GM19328 (cell line): ENCODE results near the gene RFX8.
"Not testable (repeated sequence)": the region's sequence is repeated elsewhere in the genome, so short reads cannot be mapped to it uniquely, and the experiment has no call there.

Source experiments
- ATAC-seq: cut with Tn5 transposase; IDR thresholded peaks from one replicate; pipeline ENCODE4 v1.9.1; 2021; ENCODE audit warnings: mild to moderate bottlenecking, moderate library complexity; ENCODE audit not compliant: unreplicated experiment

Gene RFX8

DNA sequence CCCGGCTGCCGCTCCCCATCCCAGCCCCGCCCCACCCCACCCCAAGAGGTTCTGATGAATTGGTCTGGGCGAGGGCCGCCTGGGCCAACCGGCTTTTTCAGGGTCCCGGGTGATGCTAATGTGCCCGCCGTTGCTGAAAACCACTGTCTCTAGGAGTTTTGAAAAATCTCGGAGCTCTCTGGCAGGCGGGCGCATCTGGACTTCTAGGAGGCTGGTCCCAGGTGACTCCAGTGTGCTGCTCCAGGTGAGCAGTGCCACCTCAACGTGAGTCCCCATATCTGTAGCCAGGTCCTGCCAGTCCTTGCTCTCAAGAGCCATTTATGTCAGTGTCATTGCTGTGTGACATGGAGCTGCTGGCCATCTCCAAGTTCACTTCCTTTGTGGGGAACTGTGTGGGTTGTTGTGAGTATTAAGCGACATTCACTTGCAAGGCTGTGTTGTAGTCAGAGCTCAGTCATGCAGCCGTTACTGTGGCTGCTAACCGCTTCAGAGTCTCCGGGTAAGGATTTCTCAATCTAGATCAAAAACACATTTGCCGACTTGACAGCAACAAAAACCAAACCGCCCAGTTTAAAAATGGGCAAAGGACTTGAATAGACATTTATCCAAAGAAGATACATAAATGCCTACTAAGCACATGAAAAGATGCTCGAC is at the start of gene RFX8:
Gene RFX8, minus strand, starts transcription at position 382 of the 654 bp plus-strand sequence. CDS start 8,264 bp downstream, outside the sequence.
- ATAC-seq: no peak

DNA sequence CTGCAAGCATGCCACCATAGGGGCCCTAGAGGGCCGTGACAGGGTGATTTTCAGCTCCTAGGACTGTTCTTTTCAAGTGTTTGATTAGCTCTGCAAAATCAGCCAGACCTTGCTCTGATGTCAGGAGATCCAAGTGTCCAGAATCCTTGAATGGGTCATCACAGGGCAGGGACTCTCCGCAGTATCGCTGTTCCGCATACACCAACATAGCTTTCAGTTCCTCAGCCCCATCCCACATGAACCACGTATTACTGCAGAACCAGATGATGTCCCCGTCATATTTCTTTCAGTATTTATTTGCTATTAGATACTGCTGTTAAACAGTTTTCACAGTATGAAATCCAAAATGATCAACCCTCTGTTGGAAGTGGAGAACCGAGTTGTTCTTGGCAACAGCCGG is 46.6 kb upstream of the RFX8 start:
- ATAC-seq: no peak

- no peak for ATAC-seq
Observed at GRCh38 chr2:101520246-101520645, 45.3 kb upstream of the RFX8 start.

- no peak for ATAC-seq
Observed at GRCh38 chr2:101518578-101519492, 43.9 kb upstream of the RFX8 start.

DNA sequence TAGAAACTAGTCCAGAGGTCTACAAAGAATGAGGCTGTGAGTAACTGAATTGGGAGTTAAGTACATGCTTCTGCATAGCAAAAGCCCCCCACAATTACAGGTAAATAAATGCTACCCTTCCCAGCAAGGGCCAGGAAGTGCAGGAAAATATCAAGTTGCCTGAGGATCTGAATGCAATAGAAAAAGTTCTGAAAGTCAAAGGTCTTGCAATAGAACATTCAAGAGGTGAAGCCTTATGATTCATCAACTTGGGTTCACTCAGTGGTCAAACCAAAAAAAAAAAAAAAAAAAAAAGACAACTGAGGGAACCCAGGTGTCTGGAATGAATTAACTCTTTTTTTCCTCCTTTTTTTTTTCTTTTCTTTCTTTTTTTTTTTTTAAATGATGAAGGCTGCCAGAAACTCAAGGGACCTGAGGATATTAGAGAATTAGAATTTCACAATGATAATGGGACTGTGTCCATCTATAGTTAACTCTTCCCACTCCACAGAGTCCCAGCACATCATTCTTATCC is 42.9 kb upstream of the RFX8 start:
- no peak for ATAC-seq

- ATAC-seq: no peak
Observed at GRCh38 chr2:101516823-101517690, 42.1 kb upstream of the RFX8 start.

- ATAC-seq: no peak
Observed at GRCh38 chr2:101516349-101516748, 41.4 kb upstream of the RFX8 start.

- ATAC-seq: no peak
Observed at GRCh38 chr2:101515477-101515876, 40.6 kb upstream of the RFX8 start.

DNA sequence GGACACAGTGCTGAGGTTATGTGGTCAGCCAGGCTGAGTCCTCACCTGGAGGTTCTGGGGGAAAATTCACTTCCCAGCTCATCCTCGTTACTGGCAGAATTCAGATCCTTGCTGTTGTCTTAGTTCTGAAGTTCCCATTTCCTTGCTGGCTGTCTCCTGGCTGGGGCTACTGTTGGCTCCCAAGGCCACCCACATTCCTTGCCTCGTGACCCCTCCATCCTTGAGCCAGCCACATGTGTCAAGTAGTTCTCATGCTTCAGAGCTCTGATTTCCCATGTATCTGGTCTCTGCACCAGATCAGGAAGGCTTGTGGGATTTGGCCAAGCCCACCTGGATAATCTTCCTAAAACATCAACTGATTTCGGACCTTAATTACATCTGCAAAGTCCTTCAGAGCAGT is 38.1 kb upstream of the RFX8 start:
- no peak for ATAC-seq

DNA sequence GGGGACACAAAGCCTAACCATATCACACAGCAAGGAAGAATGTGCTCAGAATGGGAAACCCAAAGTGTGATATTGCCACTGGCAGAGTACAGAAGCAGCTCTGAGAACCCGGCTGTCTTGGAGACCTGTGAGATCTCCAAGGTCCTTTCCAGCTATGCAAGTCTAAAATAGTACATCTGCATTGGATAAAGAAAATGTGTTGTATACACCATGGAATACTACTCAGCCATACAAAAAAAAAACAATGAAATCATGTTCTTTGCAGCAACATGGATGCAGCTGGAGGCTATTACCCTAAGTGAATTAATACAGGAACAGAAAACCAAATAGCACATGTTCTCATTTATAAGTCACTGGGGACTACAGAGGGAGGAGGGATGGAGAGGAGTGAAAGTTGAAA is 36.5 kb upstream of the RFX8 start:
- ATAC-seq: no peak

- ATAC-seq: no peak
Observed at GRCh38 chr2:101509499-101510284, 34.8 kb upstream of the RFX8 start.

- ATAC-seq: no peak
Observed at GRCh38 chr2:101508636-101509035, 33.7 kb upstream of the RFX8 start.

- ATAC-seq: not testable (repeated sequence)
Observed at GRCh38 chr2:101505276-101505675, 30.4 kb upstream of the RFX8 start.

DNA sequence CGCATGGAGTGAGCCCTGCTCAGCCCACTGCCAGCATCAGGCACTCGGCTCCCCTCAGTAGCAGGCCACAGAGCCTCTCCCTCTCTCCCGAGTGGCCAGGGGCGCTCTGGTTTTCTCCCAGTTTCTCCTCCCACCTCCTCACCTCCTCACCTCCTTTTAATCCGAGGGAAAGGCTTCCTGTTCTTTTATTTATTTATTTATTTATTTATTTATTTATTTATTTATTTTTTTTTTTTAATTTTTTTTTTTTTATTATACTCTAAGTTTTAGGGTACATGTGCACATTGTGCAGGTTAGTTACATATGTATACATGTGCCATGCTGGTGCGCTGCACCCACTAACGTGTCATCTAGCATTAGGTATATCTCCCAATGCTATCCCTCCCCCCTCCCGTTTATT is 29.8 kb upstream of the RFX8 start:
- not testable (repeated sequence) for ATAC-seq

GRCh38 chr2:101502095-101502494 is 27.2 kb upstream of the RFX8 start:
- ATAC-seq: no peak

DNA sequence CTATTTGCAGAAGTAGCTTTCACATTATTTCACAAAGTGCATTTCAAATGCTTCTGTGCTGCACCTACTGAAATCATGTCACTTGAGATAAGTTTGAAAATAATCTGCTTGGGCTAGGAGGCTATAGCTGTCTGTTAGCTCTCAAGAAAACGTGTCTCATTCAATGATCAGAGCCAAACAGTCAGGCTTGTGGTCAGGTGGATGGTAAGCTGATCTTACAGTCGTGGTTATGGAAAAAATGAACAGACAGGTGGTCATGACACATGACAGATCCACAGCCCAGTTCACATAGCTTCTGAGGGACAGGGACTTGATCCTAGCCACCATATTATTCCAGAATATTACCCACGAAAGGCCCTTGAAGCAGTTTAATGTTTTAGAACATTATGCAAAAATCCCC is 26.5 kb upstream of the RFX8 start:
- no peak for ATAC-seq

GRCh38 chr2:101500860-101501259 is 25.9 kb upstream of the RFX8 start:
- no peak for ATAC-seq

DNA sequence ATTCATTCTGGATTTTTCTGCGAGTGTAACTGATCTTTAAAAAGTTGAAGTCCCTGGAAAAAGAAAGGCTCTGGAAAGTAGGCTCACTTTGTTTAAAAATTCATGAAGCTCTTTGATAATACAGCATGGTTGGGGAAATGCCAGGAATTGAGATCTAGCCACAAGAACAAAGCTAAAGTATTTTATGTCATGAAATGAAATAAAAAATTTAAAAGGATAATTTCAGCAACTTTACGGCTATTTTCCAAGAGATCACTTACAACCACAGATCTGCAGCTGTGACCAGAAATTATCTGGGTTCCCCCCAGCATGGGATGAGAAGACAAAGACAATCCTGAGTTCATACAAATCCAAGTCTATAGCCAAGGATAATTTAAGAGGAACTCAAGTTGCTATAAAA is 25.3 kb upstream of the RFX8 start:
- ATAC-seq: no peak

DNA sequence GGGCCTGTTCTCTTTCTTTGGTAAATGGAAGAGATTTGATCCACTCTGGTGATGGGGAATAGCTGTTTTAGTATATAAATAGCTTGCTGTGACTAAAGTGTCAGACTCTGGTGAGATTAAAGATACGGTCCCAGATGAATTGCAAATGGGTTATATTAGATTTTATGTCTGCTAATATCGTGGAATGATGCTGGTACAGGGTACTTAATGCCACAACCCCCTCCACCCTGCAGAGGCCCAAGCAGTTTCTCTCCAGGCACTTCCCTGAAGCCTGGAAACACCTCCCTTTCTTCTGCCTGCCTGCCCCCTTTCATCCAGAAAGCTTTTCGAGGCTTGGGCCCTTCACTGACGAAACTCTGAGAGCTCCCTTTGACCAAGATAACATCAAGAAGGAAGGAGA is 21.4 kb upstream of the RFX8 start:
- ATAC-seq: no peak

GRCh38 chr2:101492936-101493473 is 18.1 kb upstream of the RFX8 start:
- ATAC-seq: no peak
